SK-N-SH (cell line): ENCODE measurements around the gene STAT6.

Experiments
- CHD2 ChIP-seq: fragments of 150-350 bp; IDR thresholded peaks from 2 replicates; pipeline ENCODE4 v1.6.1; 2018; ENCODE audit warnings: low read length; ENCODE audit not compliant: partially characterized antibody
- EP300 ChIP-seq, 2 experiments: IDR thresholded peaks; 2 replicates each; pipeline versions ENCODE4 v1.4.0 to v1.6.1; 2012; ENCODE audit warnings: borderline replicate concordance in 1 of 2, low read depth in 1 of 2, low read length in 1 of 2
- MEF2A ChIP-seq: IDR thresholded peaks from 2 replicates; pipeline ENCODE4 v1.4.0; 2012; ENCODE audit warnings: low read depth, borderline replicate concordance
- POLR2AphosphoS5 ChIP-seq: IDR thresholded peaks from 2 replicates; pipeline ENCODE4 v1.6.1; 2012; ENCODE audit warnings: low read depth, low read length
- SIN3A ChIP-seq: IDR thresholded peaks from 2 replicates; pipeline ENCODE4 v1.6.1; 2012; ENCODE audit warnings: low read depth, mild to moderate bottlenecking, low read length, moderate library complexity, borderline replicate concordance
- SMC3 ChIP-seq: IDR thresholded peaks from 2 replicates; pipeline ENCODE4 v1.6.1; 2012; ENCODE audit warnings: low read depth, low read length, improper control_type of control experiment
- TEAD4 ChIP-seq: IDR thresholded peaks from 2 replicates; pipeline ENCODE4 v1.4.0; 2012; ENCODE audit warnings: mild to moderate bottlenecking, borderline replicate concordance; ENCODE audit not compliant: insufficient read depth
- TF ChIP-seq, protein P1 (sequence below): fragments of 200-600 bp; sonication (generic); IDR thresholded peaks from 2 replicates; pipeline ENCODE4 v1.6.1; 2017; ENCODE audit warnings: antibody characterized with exemption, mild to moderate bottlenecking, moderate library complexity

DNA sequence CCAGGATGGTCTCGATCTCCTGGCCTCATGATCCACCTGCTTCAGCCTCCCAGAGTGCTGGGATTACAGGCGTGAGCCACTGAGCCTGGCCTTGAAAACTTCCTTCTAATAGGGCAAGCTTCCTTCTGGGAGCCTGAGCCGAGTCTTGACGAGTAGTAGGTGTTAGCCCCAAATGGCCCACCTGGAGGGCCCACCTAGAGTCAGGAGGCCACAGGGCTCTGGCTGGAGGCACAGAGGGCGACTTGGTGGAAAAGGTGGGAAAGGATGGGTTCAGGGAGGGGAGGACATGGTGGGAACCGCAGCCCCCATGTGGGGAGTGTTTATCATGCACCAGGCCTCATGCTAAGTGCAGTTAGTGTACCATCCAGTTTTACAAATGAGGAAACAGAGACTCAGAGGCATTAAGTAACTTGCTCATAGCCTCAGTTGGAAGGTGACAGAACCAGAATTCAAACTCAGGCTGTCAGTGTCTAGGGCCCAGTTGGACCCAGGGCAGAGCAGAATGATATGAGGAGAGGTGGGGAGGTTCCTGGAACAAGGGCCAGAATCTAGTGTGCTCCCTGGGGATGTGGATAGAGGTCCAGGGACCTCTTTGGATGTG lies 39.3 kb upstream of the STAT6 start:
- TF ChIP-seq TEAD4, result no peak
- TF ChIP-seq MEF2A, result no peak
- TF ChIP-seq, protein P1, sequence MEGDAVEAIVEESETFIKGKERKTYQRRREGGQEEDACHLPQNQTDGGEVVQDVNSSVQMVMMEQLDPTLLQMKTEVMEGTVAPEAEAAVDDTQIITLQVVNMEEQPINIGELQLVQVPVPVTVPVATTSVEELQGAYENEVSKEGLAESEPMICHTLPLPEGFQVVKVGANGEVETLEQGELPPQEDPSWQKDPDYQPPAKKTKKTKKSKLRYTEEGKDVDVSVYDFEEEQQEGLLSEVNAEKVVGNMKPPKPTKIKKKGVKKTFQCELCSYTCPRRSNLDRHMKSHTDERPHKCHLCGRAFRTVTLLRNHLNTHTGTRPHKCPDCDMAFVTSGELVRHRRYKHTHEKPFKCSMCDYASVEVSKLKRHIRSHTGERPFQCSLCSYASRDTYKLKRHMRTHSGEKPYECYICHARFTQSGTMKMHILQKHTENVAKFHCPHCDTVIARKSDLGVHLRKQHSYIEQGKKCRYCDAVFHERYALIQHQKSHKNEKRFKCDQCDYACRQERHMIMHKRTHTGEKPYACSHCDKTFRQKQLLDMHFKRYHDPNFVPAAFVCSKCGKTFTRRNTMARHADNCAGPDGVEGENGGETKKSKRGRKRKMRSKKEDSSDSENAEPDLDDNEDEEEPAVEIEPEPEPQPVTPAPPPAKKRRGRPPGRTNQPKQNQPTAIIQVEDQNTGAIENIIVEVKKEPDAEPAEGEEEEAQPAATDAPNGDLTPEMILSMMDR, result no peak
- no peak for TF ChIP-seq EP300 (IDR thresholded peaks at IDR 0.05; ENCODE audit: borderline replicate concordance in 1 of 2, low read depth in 1 of 2, low read length in 1 of 2)
- TF ChIP-seq CHD2, result no peak
- TF ChIP-seq SMC3, result no peak
- no peak for TF ChIP-seq SIN3A
- no peak for TF ChIP-seq POLR2AphosphoS5
